ENCODE data around the gene OGA.
A peak's percentile ranks its signal among the peaks of the same experiment; 100 is the strongest.
"Not testable (repeated sequence)": the region's sequence is repeated elsewhere in the genome, so short reads cannot be mapped to it uniquely, and the experiment has no call there.

The OGA gene

DNA sequence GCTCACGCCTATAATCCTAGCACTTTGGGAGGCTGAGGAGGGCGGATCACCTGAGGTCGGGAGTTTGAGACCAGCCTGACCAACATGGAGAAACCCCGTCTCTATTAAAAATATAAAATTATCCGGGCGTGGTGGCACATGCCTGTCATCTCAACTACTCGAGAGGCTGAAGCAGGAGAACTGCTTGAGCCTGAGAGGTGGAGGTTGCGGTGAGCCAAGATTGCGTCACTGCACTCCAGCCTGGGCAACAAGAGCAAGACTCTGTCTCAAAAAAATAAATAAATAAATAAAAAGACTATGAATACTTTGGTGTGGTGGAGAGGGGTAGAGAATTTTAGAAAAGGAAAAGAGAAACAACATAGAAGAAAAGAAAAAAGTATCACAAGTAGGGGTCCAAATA, 29.0 kb downstream of the OGA start:
- H3K9me3 ChIP-seq (ENCODE audit: control insufficient read depth, low read length); H3K4me1 ChIP-seq (ENCODE audit: control insufficient read depth, insufficient read depth, low read length); DNase-seq (ENCODE audit: low read depth); H3K9ac ChIP-seq (ENCODE audit: low read length); H3K4me3 ChIP-seq (ENCODE audit: low read length); H3K27me3 ChIP-seq (replicated peaks; ENCODE audit: control insufficient read depth, insufficient read depth, low read length): not testable (repeated sequence)
- peaks cover 91% of the 10 kb centered on the region for H3K36me3 ChIP-seq (ENCODE audit: control insufficient read depth, insufficient read depth, low read length, severe bottlenecking)

DNA sequence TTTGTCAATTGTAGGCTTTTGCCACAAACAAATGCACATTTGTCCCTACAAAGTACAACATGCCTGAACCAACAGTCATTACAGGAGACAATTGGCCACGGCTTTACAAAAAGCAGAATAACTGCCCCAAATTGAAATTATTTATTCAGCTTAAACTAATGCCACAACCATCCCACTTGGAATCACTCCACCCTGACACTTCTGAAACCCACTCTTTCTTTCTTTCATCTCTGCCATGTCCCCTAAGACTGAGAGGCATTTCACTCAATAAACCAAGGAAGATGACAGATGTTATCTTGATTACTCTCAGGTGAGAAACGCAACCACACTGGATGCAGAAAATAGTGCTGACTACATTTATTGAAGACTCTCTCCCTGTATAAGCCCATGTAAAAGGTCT, 32.4 kb downstream of the OGA start:
- no peak for DNase-seq (ENCODE audit: low read depth)
- Histone ChIP-seq H3K36me3 (ENCODE audit: control insufficient read depth, insufficient read depth, low read length, severe bottlenecking) (peaks cover 65% of the 10 kb centered on the region), H3K9ac (ENCODE audit: low read length) (no peak overlapping the region)

DNA sequence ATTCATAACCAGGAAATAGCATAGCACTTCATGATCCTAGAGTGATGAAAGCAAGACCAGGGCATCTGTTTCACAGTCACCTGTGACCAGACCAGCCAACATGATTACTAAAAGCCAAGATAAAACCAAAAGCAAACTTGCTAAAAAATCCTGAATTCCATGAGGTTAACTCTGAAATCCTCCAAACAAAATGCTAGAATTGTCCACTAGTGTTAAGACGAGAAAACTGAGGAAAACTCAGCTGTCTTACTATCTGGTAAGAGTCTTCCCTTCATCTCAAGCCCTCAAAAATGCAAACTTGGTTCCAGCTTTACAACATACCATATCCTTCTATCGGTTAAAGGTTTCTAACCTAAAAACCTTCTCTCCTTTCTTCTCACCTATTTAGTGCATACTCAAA, 33.7 kb downstream of the OGA start:
- Histone ChIP-seq H3K9me3 (ENCODE audit: control insufficient read depth, low read length) (no peaks in the 10 kb centered on the region), H3K9ac (ENCODE audit: low read length) (no peak overlapping the region), H3K27me3 (replicated peaks; ENCODE audit: control insufficient read depth, insufficient read depth, low read length) (no peaks in the 10 kb centered on the region), H3K4me3 (ENCODE audit: low read length) (no peak overlapping the region), H3K36me3 (ENCODE audit: control insufficient read depth, insufficient read depth, low read length, severe bottlenecking) (peaks cover 52% of the 10 kb centered on the region), H3K4me1 (ENCODE audit: control insufficient read depth, insufficient read depth, low read length) (peaks cover 32% of the 10 kb centered on the region)
- no peak for DNase-seq (ENCODE audit: low read depth)

More for the DNA sequence above, 32.4 kb downstream of the OGA start:
- H3K27me3 ChIP-seq (replicated peaks; ENCODE audit: control insufficient read depth, insufficient read depth, low read length), result no peaks in the 10 kb centered on the region
- H3K4me1 ChIP-seq (ENCODE audit: control insufficient read depth, insufficient read depth, low read length), result peaks cover 23% of the 10 kb centered on the region
- H3K4me3 ChIP-seq (ENCODE audit: low read length), result no peak overlapping the region
- no peaks in the 10 kb centered on the region for H3K9me3 ChIP-seq (ENCODE audit: control insufficient read depth, low read length)

DNA sequence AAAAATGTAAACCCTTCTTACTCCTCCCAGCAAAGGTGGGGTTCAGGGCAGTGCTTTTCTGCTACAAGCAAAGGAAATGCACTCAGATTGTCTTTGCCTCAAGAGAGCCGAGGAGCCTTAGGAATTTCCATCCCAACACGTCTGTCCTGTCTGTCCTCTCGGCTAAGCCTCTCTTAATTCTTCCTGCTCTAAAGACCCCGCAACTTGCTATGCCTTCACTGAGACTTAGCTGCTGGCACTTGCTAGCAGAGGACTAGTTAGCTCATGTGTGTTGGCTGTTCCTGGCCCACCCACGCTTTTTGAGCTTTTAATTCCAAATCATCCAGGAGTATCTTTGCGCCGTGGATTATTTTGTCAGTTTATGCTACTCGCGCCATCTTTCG, 34.5 kb downstream of the OGA start:
- Histone ChIP-seq H3K4me3 (ENCODE audit: low read length) (peak overlapping the region; percentile 90), H3K36me3 (ENCODE audit: control insufficient read depth, insufficient read depth, low read length, severe bottlenecking) (peaks cover 44% of the 10 kb centered on the region), H3K9ac (ENCODE audit: low read length) (peak overlapping the region; percentile 92), H3K4me1 (ENCODE audit: control insufficient read depth, insufficient read depth, low read length) (peaks cover 38% of the 10 kb centered on the region), H3K9me3 (ENCODE audit: control insufficient read depth, low read length) (no peaks in the 10 kb centered on the region), H3K27me3 (replicated peaks; ENCODE audit: control insufficient read depth, insufficient read depth, low read length) (no peaks in the 10 kb centered on the region)
- no peak for DNase-seq (ENCODE audit: low read depth)

DNA sequence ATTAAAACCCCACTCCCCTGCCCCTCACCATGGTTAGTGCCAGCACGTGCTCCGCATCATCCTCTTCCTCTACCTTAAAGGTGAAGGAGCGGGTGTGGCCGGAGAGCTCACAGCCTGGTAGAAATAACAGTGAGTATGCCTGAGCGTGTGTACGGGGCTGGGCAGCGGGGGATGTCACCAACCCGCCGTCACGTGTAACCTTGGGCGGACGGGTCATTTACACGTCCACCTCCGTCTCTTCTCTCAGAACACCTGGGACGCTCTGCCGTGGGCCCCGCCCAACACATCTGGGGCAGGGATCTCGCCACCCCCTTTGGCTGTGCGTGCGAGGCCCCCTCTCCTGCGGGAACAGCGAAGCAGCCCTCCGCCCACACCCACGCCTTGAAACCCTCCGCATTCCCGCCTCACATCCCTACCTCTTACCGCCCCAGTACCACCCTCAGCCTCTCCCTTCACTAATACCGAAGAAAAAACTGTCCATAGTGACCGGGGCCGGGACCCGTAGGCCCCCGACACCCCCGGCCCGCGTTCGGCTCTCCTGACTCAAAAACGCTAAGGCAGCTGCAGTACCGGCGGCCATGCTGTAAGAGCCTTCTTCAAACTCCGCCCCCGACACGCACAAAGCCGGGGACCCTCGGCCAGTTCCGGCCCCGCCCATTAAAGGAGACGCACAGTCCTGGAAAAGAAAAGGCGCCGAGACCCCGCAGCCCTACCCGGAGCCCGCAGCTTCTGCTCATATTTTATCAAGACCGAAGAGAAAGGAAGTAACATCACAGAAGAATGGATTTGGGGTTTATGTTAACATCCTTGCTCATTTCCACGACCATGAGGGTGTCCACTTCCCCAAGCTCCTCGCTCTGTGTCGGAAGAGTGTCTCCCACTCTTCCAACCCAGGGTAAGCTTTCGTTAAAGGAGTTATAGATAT, 35.2 kb downstream of the OGA start, which contains the start of gene NPM3:
Gene NPM3 (minus strand): TSS at position 636 of the 925 bp plus-strand sequence. CDS start 56 bp downstream, at position 580.
- Histone ChIP-seq H3K9me3 (ENCODE audit: control insufficient read depth, low read length) (no peaks in the 10 kb centered on the region), H3K27me3 (replicated peaks; ENCODE audit: control insufficient read depth, insufficient read depth, low read length) (peaks cover 5% of the 10 kb centered on the region), H3K36me3 (ENCODE audit: control insufficient read depth, insufficient read depth, low read length, severe bottlenecking) (peaks cover 39% of the 10 kb centered on the region), H3K4me1 (ENCODE audit: control insufficient read depth, insufficient read depth, low read length) (peaks cover 38% of the 10 kb centered on the region), H3K9ac (ENCODE audit: low read length) (peak within 1 kb of the TSS; percentile 92), H3K4me3 (ENCODE audit: low read length) (peak within 1 kb of the TSS; percentile 90)
- peak; percentile 95 for DNase-seq (ENCODE audit: low read depth)

DNA sequence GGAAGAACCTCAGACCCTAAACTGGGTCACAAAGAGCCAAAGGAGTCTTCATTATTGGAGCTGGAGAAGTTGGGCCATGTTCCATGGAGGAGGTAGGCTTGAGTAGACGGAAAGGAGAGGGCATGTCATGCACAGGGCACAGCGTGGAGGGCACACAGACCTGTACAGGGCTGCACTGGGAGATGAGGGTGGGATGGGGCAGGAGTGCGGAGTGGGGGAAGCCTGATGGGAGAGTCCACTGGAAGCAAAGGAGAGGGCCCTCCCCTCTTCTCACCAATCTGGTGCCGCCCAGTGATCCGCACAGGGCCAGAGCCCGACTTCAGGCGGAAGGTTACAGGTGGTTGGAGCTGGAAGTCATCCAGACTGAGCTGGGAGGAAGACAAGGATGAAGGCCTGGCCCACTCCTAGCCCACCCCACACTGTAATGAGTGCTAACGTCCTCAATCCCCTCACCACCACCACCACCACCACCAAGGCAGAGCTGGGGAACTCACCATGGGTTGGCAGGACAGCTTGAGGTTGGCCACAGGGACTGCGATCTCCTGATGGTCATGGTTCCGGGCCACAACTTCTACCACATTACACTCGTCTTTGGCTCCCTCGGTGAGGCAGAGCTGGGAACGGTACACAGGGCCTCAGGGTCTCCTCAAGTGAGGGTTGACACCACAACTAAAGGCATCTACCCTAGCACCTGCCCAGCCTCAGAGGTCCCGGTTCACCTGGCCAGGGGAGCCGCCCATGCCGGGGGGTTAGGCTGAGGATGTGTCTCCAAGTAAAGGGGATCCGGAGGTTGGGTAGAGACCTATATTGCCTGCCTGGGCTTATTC, 36.0 kb downstream of the OGA start:
- DNase-seq (ENCODE audit: low read depth), result no peak
- Histone ChIP-seq H3K9ac (ENCODE audit: low read length) (peak overlapping the region; percentile 92), H3K9me3 (ENCODE audit: control insufficient read depth, low read length) (no peaks in the 10 kb centered on the region), H3K36me3 (ENCODE audit: control insufficient read depth, insufficient read depth, low read length, severe bottlenecking) (peaks cover 33% of the 10 kb centered on the region), H3K27me3 (replicated peaks; ENCODE audit: control insufficient read depth, insufficient read depth, low read length) (peaks cover 11% of the 10 kb centered on the region), H3K4me1 (ENCODE audit: control insufficient read depth, insufficient read depth, low read length) (peaks cover 38% of the 10 kb centered on the region), H3K4me3 (ENCODE audit: low read length) (peak overlapping the region; percentile 90)

DNA sequence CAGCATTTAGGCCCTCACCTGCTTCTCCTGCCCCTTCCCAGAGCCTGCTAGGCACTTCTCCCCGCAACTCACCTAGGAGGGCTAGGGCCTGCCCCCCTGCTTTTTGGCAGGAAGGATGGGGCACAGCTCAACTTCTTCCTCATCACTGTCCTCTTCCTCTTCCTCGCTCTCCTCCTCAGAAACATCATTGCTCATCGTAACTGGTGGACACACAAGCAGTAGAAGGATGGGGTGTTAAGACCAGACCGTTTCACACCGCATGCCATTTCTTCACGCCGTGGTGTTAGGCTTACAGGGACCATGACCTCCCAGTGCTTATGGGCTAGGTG, 36.6 kb downstream of the OGA start:
- H3K4me3 ChIP-seq (ENCODE audit: low read length), result no peak overlapping the region
- DNase-seq (ENCODE audit: low read depth), result no peak

DNA sequence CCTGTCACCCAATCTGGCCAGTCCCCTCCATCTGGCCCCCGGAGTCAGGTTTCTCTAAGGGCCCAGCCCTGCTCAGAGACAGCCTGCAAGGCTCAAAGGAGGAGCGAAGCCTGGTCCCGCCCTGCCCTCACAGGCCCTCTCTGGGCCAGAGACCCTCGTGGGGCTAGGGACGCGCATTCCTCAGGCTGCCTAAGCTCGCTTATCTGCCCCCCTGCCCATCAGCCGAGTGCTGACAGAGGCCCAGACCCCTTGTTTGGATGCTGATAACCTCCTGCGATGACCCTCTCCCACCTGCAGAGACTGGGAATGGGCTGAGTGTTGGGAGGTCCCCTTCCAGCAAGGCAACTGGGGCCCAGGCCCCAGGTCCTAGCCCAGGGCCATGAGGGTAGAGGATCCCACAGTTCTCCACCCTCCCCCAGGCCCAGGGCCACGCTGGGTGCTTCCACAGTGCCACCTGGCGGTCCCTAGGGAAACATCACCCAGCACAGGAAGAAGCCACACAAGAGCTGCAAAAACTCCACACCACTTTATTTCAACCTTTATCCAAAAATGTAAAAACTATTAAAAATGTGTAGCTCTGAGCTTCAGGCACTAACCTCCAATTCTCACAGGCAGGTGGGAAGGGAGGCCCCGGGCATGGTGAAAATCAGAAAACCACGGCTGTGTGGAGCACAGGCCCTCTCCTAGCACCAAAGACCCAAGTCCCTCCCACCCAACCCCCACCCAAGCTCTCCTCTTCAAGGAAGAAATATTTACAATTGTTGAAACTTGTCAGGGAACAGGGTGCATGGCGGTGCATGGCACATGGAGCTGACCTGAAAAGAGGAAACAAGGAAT, 37.2 kb downstream of the OGA start:
- DNase-seq (ENCODE audit: low read depth), result peak; percentile 82
- H3K4me1 ChIP-seq (ENCODE audit: control insufficient read depth, insufficient read depth, low read length), result peaks cover 38% of the 10 kb centered on the region
- H3K4me3 ChIP-seq (ENCODE audit: low read length), result no peak overlapping the region
- no peaks in the 10 kb centered on the region for H3K9me3 ChIP-seq (ENCODE audit: control insufficient read depth, low read length)
- H3K9ac ChIP-seq (ENCODE audit: low read length), result no peak overlapping the region
- peaks cover 21% of the 10 kb centered on the region for H3K36me3 ChIP-seq (ENCODE audit: control insufficient read depth, insufficient read depth, low read length, severe bottlenecking)
- H3K27me3 ChIP-seq (replicated peaks; ENCODE audit: control insufficient read depth, insufficient read depth, low read length), result peaks cover 13% of the 10 kb centered on the region

More for the DNA sequence above, 36.6 kb downstream of the OGA start:
- Histone ChIP-seq H3K4me1 (ENCODE audit: control insufficient read depth, insufficient read depth, low read length) (peaks cover 38% of the 10 kb centered on the region), H3K27me3 (replicated peaks; ENCODE audit: control insufficient read depth, insufficient read depth, low read length) (peaks cover 13% of the 10 kb centered on the region), H3K36me3 (ENCODE audit: control insufficient read depth, insufficient read depth, low read length, severe bottlenecking) (peaks cover 27% of the 10 kb centered on the region), H3K9ac (ENCODE audit: low read length) (peak overlapping the region; percentile 92), H3K9me3 (ENCODE audit: control insufficient read depth, low read length) (no peaks in the 10 kb centered on the region)

DNA sequence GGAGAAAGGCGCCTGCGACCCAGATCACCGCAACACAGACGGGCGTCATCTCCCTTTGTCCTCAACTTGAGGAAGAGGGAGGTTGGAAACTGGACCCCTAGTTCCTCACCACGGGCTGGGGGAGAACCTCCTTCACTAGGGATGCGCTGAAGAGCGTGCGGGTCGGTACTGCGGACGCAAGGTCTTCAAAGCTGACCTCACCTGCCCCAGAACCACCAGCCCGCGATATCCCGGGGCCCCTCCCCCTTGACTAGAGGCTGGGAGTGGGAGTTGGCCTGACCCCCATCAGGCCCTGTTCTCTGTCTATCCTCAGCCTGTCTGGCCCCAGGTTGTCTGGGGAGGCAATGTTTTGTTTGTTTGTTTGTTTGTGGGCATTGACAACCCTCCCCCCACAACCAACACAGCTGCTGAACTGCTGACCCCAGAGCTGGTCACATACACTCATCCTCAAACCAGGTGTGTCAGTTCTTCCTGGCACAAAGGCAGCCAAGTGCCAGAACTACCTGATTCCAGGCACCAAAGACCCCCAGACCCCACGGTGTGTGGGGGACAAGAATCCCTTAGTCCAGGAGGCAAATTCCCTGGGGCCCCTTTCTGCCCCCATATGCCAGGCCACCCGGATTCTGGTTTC, 37.9 kb downstream of the OGA start:
- H3K4me1 ChIP-seq (ENCODE audit: control insufficient read depth, insufficient read depth, low read length), result peaks cover 38% of the 10 kb centered on the region
- H3K27me3 ChIP-seq (replicated peaks; ENCODE audit: control insufficient read depth, insufficient read depth, low read length), result peaks cover 13% of the 10 kb centered on the region
- peak overlapping the region; percentile 33 for H3K9ac ChIP-seq (ENCODE audit: low read length)
- DNase-seq (ENCODE audit: low read depth), result no peak
- no peaks in the 10 kb centered on the region for H3K9me3 ChIP-seq (ENCODE audit: control insufficient read depth, low read length)
- H3K4me3 ChIP-seq (ENCODE audit: low read length), result peak overlapping the region; percentile 74
- H3K36me3 ChIP-seq (ENCODE audit: control insufficient read depth, insufficient read depth, low read length, severe bottlenecking), result peaks cover 14% of the 10 kb centered on the region

DNA sequence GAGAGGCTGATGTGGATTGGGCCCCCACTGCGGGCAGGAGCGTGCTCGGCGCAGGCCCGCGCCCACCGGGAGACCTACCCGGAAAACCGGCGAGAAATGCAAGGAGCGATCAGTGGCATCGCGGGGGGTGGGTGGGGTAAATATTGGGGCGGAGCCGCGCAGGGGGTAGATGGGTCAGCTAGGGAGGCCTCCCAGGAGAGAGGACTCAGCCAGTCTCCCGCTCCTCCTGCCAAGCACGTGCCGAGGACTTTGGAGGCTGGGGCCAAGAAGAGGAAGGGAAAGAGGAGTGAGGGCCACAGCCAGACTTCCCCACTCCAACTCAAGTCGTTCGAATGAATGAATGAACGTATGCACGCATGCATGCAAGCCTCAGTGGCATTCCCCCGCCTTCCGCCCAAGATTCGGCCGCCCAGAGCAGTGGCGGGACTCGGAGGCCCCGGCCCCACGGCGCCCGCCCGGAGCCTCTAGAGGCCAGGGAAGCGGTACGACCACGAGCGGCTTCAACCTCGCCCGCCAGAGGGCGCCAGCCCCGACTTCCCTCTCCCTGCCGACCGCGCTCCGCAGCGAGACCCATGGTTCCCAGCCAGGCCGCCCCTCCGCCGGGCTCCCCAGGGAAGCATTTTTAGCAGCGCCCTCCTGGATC, 38.6 kb downstream of the OGA start:
- peak; percentile 84 for DNase-seq (ENCODE audit: low read depth)
- Histone ChIP-seq H3K27me3 (replicated peaks; ENCODE audit: control insufficient read depth, insufficient read depth, low read length) (peaks cover 17% of the 10 kb centered on the region), H3K4me3 (ENCODE audit: low read length) (peak overlapping the region; percentile 74), H3K4me1 (ENCODE audit: control insufficient read depth, insufficient read depth, low read length) (peaks cover 38% of the 10 kb centered on the region), H3K9me3 (ENCODE audit: control insufficient read depth, low read length) (no peaks in the 10 kb centered on the region), H3K9ac (ENCODE audit: low read length) (peak overlapping the region; percentile 33), H3K36me3 (ENCODE audit: control insufficient read depth, insufficient read depth, low read length, severe bottlenecking) (peaks cover 8% of the 10 kb centered on the region)

Data from adipocyte (in vitro differentiated cells).